ENCODE results near the gene REPS1. TPM values are rescaled to one million over a fixed set of nuclear protein-coding genes. Genes with fewer than 3 reads are reported as not detected.

Gene REPS1
- total RNA-seq, 4 donors from 2014 or later: 14.8 to 21.6 (median 17.4) TPM

DNA sequence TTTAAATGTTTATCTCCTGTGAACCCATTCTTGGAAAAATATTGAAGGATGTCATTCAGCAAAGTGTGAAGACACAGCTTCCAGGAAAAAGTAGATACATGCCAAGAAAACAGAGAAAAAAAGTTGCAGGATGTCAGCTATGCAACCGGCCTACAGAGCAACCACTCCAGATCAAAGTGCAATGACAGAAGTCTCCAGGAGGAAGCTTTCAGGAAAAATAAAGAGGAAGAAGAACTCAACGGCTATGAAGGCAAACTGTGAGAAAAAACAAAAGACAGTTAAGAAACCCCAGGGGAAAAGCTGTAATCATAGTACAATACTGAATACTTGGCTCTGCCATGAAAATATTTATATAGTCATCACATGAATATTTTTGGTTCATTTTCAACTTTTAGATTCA lies 30.6 kb downstream of the REPS1 start:
- DNase-seq (no peak), ATAC-seq (no peak)
- H3K27ac ChIP-seq: no peak overlapping the region
- no peaks in the 10 kb centered on the region for H3K36me3 ChIP-seq
- TF ChIP-seq, protein P1, sequence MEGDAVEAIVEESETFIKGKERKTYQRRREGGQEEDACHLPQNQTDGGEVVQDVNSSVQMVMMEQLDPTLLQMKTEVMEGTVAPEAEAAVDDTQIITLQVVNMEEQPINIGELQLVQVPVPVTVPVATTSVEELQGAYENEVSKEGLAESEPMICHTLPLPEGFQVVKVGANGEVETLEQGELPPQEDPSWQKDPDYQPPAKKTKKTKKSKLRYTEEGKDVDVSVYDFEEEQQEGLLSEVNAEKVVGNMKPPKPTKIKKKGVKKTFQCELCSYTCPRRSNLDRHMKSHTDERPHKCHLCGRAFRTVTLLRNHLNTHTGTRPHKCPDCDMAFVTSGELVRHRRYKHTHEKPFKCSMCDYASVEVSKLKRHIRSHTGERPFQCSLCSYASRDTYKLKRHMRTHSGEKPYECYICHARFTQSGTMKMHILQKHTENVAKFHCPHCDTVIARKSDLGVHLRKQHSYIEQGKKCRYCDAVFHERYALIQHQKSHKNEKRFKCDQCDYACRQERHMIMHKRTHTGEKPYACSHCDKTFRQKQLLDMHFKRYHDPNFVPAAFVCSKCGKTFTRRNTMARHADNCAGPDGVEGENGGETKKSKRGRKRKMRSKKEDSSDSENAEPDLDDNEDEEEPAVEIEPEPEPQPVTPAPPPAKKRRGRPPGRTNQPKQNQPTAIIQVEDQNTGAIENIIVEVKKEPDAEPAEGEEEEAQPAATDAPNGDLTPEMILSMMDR (IDR thresholded peaks at IDR 0.05 in 4 of 5, conservative IDR thresholded peaks at IDR 0.05 in 1 of 5): no peak
- no peak for TF ChIP-seq POLR2A (IDR thresholded peaks at IDR 0.05)
- H3K4me1 ChIP-seq: peaks cover 13 to 22% of the 10 kb centered on the region in 2 donors
- no peaks in the 10 kb centered on the region for H3K9me3 ChIP-seq
- H3K27me3 ChIP-seq: no peaks in the 10 kb centered on the region
- no peak overlapping the region for H3K4me3 ChIP-seq
- intact Hi-C loops (cut with DNase I; ENCODE audit: low total_unique reads): no loop called here
- in situ Hi-C loops (cut with MboI; ENCODE audit: low sequenced_read_pairs in 4 of 4): no loop called here

DNA sequence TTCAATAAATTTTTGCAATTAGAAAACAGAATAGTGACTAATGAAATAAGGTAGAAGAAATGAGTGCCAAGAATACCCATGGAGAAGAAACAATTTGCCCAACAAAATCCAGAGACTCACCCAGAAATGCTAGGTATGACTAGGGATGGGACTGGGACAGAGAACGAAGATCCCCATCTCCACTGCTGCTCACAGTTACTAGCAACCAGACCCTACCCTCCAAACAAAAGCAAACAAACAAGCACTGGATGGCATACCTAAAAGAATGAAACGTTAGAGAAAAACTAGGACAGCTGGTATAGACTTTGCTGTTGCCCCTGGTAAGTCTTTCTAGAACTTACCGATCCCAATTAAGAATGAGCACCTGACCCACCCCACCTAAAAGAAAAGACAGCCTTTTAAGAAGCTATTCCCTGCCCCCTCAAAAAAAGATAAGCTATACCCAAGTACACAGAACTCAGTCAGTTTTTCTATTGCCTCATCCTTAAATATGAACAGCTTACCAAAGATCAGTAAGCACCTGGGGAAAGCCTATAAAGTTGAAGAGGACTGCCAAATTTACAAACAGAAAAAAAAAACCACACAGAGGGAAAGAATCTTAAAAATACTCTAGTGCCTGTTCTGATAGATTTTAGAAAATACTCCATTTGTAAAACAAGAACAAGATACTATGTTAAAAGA lies 31.7 kb downstream of the REPS1 start:
- TF ChIP-seq, protein P1 (IDR thresholded peaks at IDR 0.05 in 4 of 5, conservative IDR thresholded peaks at IDR 0.05 in 1 of 5): no peak
- no peak for TF ChIP-seq POLR2A (IDR thresholded peaks at IDR 0.05)
- peaks cover 13 to 22% of the 10 kb centered on the region in 2 donors for H3K4me1 ChIP-seq
- intact Hi-C loops (cut with DNase I; ENCODE audit: low total_unique reads): no loop called here
- H3K9me3 ChIP-seq: no peaks in the 10 kb centered on the region
- no peaks in the 10 kb centered on the region for H3K27me3 ChIP-seq
- in situ Hi-C loops (cut with MboI; ENCODE audit: low sequenced_read_pairs in 4 of 4): no loop called here
- ATAC-seq (no peak), DNase-seq (no peak)
- H3K36me3 ChIP-seq: no peaks in the 10 kb centered on the region
- H3K4me3 ChIP-seq: no peak overlapping the region
- H3K27ac ChIP-seq: no peak overlapping the region

DNA sequence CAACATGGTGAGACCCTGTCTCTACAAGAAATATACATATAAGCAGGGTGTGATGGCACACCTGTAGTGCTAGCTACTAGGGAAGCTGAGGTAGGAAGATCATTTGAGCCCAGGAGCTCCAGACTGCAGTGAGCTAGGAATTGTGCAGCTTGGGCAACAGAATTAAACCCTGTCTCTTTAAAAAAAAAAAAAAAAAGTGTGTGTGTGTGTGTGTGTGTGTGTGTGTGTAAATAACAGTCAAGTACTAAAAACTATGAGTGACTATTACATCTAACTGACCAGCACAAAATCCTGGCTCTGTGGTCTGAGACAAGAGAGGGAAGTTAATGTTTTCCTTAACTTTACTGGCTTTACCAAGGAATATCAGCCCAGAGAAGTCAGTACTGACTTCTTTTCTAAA lies 32.8 kb downstream of the REPS1 start:
- H3K4me3 ChIP-seq: no peak overlapping the region
- TF ChIP-seq POLR2A (IDR thresholded peaks at IDR 0.05): no peak
- TF ChIP-seq, protein P1 (IDR thresholded peaks at IDR 0.05 in 4 of 5, conservative IDR thresholded peaks at IDR 0.05 in 1 of 5): no peak
- H3K4me1 ChIP-seq: peaks cover 13 to 22% of the 10 kb centered on the region in 2 donors
- ATAC-seq (no peak), DNase-seq (no peak)
- in situ Hi-C loops (cut with MboI; ENCODE audit: low sequenced_read_pairs in 4 of 4) (no loop called here), intact Hi-C loops (cut with DNase I; ENCODE audit: low total_unique reads) (no loop called here)
- no peaks in the 10 kb centered on the region for H3K9me3 ChIP-seq
- no peaks in the 10 kb centered on the region for H3K27me3 ChIP-seq
- H3K36me3 ChIP-seq: no peaks in the 10 kb centered on the region
- H3K27ac ChIP-seq: no peak overlapping the region

DNA sequence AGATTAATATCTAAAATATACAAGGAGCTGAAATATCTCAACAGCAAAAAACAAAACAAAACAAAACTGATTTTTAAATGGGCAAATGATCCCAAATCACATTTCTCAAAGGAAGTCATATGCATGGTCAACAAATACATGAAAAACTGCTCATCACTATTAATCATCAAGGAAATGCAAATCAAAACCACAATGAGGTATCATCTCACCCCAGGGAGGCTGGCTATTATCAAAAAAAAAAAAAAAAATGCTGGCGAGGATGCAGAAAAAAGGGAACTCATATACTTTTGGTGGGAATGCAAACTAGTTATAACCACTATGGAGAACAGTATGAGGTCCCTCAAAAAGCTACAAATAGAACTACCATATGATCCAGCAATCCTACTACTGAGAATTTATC lies 34.6 kb downstream of the REPS1 start:
- no peaks in the 10 kb centered on the region for H3K27me3 ChIP-seq
- ATAC-seq (no peak), DNase-seq (no peak)
- in situ Hi-C loops (cut with MboI; ENCODE audit: low sequenced_read_pairs in 4 of 4) (no loop called here), intact Hi-C loops (cut with DNase I; ENCODE audit: low total_unique reads) (no loop called here)
- H3K36me3 ChIP-seq: no peaks in the 10 kb centered on the region
- TF ChIP-seq, protein P1 (IDR thresholded peaks at IDR 0.05 in 4 of 5, conservative IDR thresholded peaks at IDR 0.05 in 1 of 5): no peak
- TF ChIP-seq POLR2A (IDR thresholded peaks at IDR 0.05): no peak
- H3K27ac ChIP-seq: no peak overlapping the region
- H3K9me3 ChIP-seq: no peaks in the 10 kb centered on the region
- H3K4me1 ChIP-seq: peaks cover 7 to 15% of the 10 kb centered on the region in 2 donors
- no peak overlapping the region for H3K4me3 ChIP-seq

Data from gastrocnemius medialis (tissue), 4 donors.